Progenitor cell of endocrine pancreas (in vitro differentiated cells): Measurements from ENCODE around the gene TUFT1. TPM values are rescaled to one million over a fixed set of nuclear protein-coding genes. Genes with fewer than 3 reads are reported as not detected.

ENCODE experiments used
- DNase-seq: peaks from one replicate; pipeline ENCODE4 v3.0.0; 2021; ENCODE audit warnings: low spot score; ENCODE audit not compliant: unreplicated experiment
- H3K27ac Mint-ChIP-seq: 2 replicates; pipeline ENCODE4 v1.8.0; 2021; ENCODE audit warnings: mild to moderate bottlenecking, moderate library complexity, mixed read lengths
- H3K27me3 Mint-ChIP-seq: 2 replicates; pipeline ENCODE4 v1.8.0; 2021; ENCODE audit warnings: mixed read lengths
- H3K36me3 Mint-ChIP-seq: 2 replicates; pipeline ENCODE4 v1.8.0; 2022; ENCODE audit warnings: mixed read lengths; ENCODE audit not compliant: insufficient read depth
- H3K4me1 Mint-ChIP-seq: 2 replicates; pipeline ENCODE4 v1.8.0; 2021; ENCODE audit warnings: low read depth, mixed read lengths
- H3K4me3 Mint-ChIP-seq: 2 replicates; pipeline ENCODE4 v1.8.0; 2021; ENCODE audit warnings: low read depth, mild to moderate bottlenecking, moderate library complexity, mixed read lengths
- H3K9me3 Mint-ChIP-seq: 2 replicates; pipeline ENCODE4 v1.8.0; 2021; ENCODE audit warnings: low read depth, mixed read lengths
- total RNA-seq: library from RNA; stranded (reverse); gene quantifications from 2 replicates; pipeline ENCODE4 v1.2.1, GENCODE V29; 2021
- TF ChIP-seq, protein P1 (sequence below): fragments of 200-600 bp; sonication (generic); IDR thresholded peaks from one replicate; pipeline ENCODE4 v1.5.0; 2021; ENCODE audit warnings: antibody characterized with exemption, mild to moderate bottlenecking; ENCODE audit not compliant: unreplicated experiment

Gene TUFT1
- total RNA-seq, 1 donor from 2014 or later: 12.5 TPM

DNA sequence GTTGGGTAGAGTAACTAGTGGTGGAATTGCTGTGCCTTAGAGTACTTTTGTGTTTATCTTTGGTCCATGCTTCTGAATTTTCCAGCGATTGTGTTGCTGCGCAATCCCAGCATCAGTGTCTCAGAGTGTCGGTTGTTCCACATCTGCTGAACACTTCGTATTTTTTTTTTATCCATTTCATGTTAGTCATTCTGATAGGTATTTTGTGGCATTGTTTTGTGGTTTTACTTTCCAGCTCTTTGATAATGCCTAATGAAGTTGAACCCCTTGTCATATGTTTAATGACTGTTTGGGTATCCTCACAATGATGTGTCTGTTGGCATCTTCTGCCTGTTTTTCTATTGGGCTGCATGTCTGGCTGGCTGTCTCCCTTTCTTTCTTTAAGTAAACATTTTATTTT is 13.6 kb downstream of the TUFT1 start:
- no peaks in the 10 kb centered on the region for H3K27me3 Mint-ChIP-seq
- H3K36me3 Mint-ChIP-seq: peaks cover 3% of the 10 kb centered on the region
- TF ChIP-seq, protein P1, sequence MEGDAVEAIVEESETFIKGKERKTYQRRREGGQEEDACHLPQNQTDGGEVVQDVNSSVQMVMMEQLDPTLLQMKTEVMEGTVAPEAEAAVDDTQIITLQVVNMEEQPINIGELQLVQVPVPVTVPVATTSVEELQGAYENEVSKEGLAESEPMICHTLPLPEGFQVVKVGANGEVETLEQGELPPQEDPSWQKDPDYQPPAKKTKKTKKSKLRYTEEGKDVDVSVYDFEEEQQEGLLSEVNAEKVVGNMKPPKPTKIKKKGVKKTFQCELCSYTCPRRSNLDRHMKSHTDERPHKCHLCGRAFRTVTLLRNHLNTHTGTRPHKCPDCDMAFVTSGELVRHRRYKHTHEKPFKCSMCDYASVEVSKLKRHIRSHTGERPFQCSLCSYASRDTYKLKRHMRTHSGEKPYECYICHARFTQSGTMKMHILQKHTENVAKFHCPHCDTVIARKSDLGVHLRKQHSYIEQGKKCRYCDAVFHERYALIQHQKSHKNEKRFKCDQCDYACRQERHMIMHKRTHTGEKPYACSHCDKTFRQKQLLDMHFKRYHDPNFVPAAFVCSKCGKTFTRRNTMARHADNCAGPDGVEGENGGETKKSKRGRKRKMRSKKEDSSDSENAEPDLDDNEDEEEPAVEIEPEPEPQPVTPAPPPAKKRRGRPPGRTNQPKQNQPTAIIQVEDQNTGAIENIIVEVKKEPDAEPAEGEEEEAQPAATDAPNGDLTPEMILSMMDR: no peak
- peaks cover 14% of the 10 kb centered on the region for H3K4me1 Mint-ChIP-seq
- no peak overlapping the region for H3K4me3 Mint-ChIP-seq
- H3K9me3 Mint-ChIP-seq: no peaks in the 10 kb centered on the region
- peak overlapping the region; percentile 67 for H3K27ac Mint-ChIP-seq
- DNase-seq: no peak

DNA sequence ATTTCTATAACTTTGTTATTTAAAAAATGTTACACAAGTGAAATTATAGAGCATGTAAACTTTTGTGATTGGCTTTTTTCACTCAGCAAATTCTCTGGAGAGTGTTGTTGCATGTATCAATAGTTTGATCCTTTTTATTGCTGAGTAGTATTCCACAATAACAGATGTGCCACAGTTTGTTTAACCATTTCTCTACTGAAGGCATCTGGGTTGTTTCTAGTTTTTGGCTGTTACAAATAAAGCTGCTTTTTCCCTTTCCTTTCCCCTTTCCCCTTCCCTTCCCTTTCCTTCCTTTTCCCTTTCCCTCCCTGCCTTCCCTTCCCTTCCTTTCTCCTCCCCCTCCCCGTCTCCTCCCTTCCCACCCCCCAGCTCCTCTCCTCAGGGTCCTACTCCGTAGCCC is 15.9 kb downstream of the TUFT1 start:
- no peaks in the 10 kb centered on the region for H3K9me3 Mint-ChIP-seq
- no peak overlapping the region for H3K4me3 Mint-ChIP-seq
- TF ChIP-seq, protein P1: no peak
- peaks cover 6% of the 10 kb centered on the region for H3K36me3 Mint-ChIP-seq
- no peaks in the 10 kb centered on the region for H3K27me3 Mint-ChIP-seq
- H3K4me1 Mint-ChIP-seq: no peaks in the 10 kb centered on the region
- no peak overlapping the region for H3K27ac Mint-ChIP-seq
- no peak for DNase-seq

DNA sequence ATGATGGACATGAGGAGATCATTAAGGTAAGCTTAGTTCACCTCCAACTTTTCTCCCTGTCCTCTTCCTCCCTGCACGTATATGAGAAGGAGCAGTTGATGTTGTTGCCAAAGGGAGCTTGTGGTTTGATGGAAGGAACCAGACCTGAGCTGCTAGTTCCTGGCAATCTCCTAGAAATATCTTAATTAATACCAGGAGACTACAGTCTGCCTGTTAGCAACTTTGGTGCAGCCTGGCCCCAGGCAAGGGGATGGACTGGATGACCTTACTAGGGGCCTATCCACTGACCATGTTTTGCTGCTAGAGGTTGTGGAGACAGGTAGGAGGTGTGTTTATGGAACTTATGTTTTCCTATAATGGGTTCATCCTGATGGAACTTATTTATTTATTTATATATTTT is 22.6 kb downstream of the TUFT1 start:
- Mint-ChIP-seq H3K4me1 (peaks cover 3% of the 10 kb centered on the region), H3K4me3 (no peak overlapping the region), H3K36me3 (peaks cover 9% of the 10 kb centered on the region), H3K27ac (no peak overlapping the region), H3K9me3 (no peaks in the 10 kb centered on the region), H3K27me3 (no peaks in the 10 kb centered on the region)
- no peak for DNase-seq
- TF ChIP-seq, protein P1: no peak

DNA sequence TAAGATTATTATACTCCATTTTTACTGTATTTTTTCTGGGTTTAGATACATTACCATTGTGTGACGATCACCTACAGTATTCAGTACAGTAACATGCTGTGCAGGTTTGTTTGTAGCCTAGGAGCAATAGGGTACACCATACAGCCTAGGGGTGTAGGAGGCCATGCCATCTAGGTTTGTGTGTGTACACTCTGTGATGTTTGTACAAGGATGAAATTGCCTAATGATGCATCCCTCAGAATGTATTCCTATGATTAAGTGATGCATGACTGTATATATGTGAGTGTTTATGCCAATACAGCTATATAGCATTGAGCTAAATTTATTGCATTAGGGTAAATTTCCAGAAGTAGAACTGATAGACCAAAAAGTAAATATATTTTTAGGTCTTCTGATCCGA is 23.3 kb downstream of the TUFT1 start:
- Mint-ChIP-seq H3K9me3 (no peaks in the 10 kb centered on the region), H3K27me3 (no peaks in the 10 kb centered on the region), H3K4me3 (no peak overlapping the region), H3K36me3 (peaks cover 9% of the 10 kb centered on the region), H3K27ac (no peak overlapping the region), H3K4me1 (peaks cover 3% of the 10 kb centered on the region)
- no peak for DNase-seq
- TF ChIP-seq, protein P1: no peak

DNA sequence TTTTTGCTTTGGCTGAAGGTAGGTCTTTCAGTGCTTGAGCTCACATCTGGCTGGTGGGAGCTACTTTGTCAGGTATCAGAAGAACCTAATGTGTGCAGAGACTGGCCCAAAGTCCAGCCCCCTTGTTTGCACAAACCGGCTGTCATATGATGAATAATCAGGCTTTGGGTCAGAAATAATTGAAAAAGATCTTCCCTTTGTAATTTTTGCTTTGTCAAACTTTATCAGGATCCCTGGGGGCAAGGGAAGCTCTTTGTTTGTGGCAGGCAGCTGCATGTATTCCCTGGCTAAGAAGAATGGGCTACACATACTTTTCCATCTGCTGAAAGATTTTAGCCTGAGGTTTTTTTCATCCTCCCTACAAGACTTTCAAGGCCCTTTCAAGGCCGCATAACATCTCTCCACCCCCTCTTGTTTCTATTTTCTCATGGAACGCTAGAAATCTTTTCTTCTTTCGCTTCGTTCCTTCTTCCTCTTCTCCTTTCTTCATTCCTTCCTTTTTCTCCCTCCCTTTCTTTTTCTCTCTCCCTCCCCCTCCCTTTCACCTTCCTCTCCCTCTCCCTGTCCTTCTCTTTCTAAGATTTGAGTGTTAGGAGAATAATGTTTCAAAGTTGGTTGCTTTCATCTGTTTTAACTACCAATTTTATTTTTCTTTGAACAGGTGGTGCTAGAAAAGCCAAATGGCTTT is 25.5 kb downstream of the TUFT1 start:
- TF ChIP-seq, protein P1: no peak
- peaks cover 3% of the 10 kb centered on the region for H3K4me1 Mint-ChIP-seq
- no peaks in the 10 kb centered on the region for H3K9me3 Mint-ChIP-seq
- DNase-seq: no peak
- H3K36me3 Mint-ChIP-seq: peaks cover 11% of the 10 kb centered on the region
- no peaks in the 10 kb centered on the region for H3K27me3 Mint-ChIP-seq
- no peak overlapping the region for H3K4me3 Mint-ChIP-seq
- H3K27ac Mint-ChIP-seq: peak overlapping the region; percentile 83
